Measurements from ENCODE around the gene ZNRF3. TPM values are rescaled to one million over a fixed set of nuclear protein-coding genes. Genes with fewer than 3 reads are reported as not detected.

The ZNRF3 gene
- polyA plus RNA-seq, 1 experiment = 1.1 TPM

- TF ChIP-seq CTCF (IDR thresholded peaks at IDR 0.05; ENCODE audit: insufficient read depth, low read depth, low read length) = no peak
- no peak for DNase-seq (ENCODE audit: low read depth)
- no peaks in the 10 kb centered on the region for H3K27me3 ChIP-seq (ENCODE audit: control insufficient read depth, insufficient read depth, low read length)
- H3K36me3 ChIP-seq (ENCODE audit: control insufficient read depth, insufficient read depth, low read length) = peaks cover 1% of the 10 kb centered on the region; the same call in 1 of the 2 replicates
- CTCF ChIA-PET = no interaction called here
- POLR2A ChIA-PET = no interaction called here
- H3K4me3 ChIP-seq (ENCODE audit: low read depth, low read length) = no peak overlapping the region
Measured at GRCh38 chr22:28994522-28994921, 111.2 kb downstream of the ZNRF3 start.

- no peak for TF ChIP-seq CTCF (IDR thresholded peaks at IDR 0.05; ENCODE audit: insufficient read depth, low read depth, low read length)
- no peaks in the 10 kb centered on the region for H3K27me3 ChIP-seq (ENCODE audit: control insufficient read depth, insufficient read depth, low read length)
- POLR2A ChIA-PET = no interaction called here
- no peak for DNase-seq (ENCODE audit: low read depth)
- H3K4me3 ChIP-seq (ENCODE audit: low read depth, low read length) = no peak overlapping the region
- CTCF ChIA-PET = no interaction called here
- peaks cover 1% of the 10 kb centered on the region; the same call in 1 of the 2 replicates for H3K36me3 ChIP-seq (ENCODE audit: control insufficient read depth, insufficient read depth, low read length)
Measured at GRCh38 chr22:28995551-28995950, 112.2 kb downstream of the ZNRF3 start.

DNA sequence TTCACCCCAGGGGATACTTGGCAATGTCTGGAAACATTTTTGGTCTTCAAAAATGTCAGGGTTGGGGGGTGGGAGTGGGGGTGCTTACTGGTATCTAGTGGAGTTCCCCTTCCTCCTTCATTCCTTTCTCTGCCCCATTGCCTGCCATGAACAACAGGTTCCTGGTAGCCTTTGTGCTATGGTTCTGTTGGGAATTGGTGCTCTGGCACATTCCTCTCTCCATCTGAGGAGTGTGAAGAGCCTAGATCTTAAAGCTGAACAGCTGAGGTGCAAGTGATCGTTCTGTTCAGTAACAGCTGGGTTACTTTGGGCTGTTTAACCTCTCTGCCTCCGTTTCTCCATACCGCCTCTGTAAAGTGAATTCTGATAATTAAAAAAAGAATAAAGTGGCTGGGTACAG is 114.0 kb downstream of the ZNRF3 start:
- no peak for DNase-seq (ENCODE audit: low read depth)
- CTCF ChIA-PET = no interaction called here
- no peaks in the 10 kb centered on the region for H3K27me3 ChIP-seq (ENCODE audit: control insufficient read depth, insufficient read depth, low read length)
- POLR2A ChIA-PET = no interaction called here
- no peak overlapping the region for H3K4me3 ChIP-seq (ENCODE audit: low read depth, low read length)
- peaks cover 1% of the 10 kb centered on the region; the same call in 1 of the 2 replicates for H3K36me3 ChIP-seq (ENCODE audit: control insufficient read depth, insufficient read depth, low read length)
- TF ChIP-seq CTCF (IDR thresholded peaks at IDR 0.05; ENCODE audit: insufficient read depth, low read depth, low read length) = no peak

- CTCF ChIA-PET = no interaction called here
- no peak for TF ChIP-seq CTCF (IDR thresholded peaks at IDR 0.05; ENCODE audit: insufficient read depth, low read depth, low read length)
- POLR2A ChIA-PET = no interaction called here
Measured at GRCh38 chr22:28998681-28999080, 115.3 kb downstream of the ZNRF3 start.

GRCh38 chr22:28999510-28999909 is 116.1 kb downstream of the ZNRF3 start:
- no peaks in the 10 kb centered on the region for H3K27me3 ChIP-seq (ENCODE audit: control insufficient read depth, insufficient read depth, low read length)
- ChIA-PET CTCF (no interaction called here), POLR2A (no interaction called here)
- H3K4me3 ChIP-seq (ENCODE audit: low read depth, low read length) = no peak overlapping the region
- DNase-seq (ENCODE audit: low read depth) = no peak
- TF ChIP-seq CTCF (IDR thresholded peaks at IDR 0.05; ENCODE audit: insufficient read depth, low read depth, low read length) = no peak
- no peaks in the 10 kb centered on the region for H3K36me3 ChIP-seq (ENCODE audit: control insufficient read depth, insufficient read depth, low read length)

More at GRCh38 chr22:28998681-28999080, 115.3 kb downstream of the ZNRF3 start:
- no peak for DNase-seq (ENCODE audit: low read depth)
- Histone ChIP-seq H3K27me3 (ENCODE audit: control insufficient read depth, insufficient read depth, low read length) (no peaks in the 10 kb centered on the region), H3K36me3 (ENCODE audit: control insufficient read depth, insufficient read depth, low read length) (peaks cover 1% of the 10 kb centered on the region; the same call in 1 of the 2 replicates), H3K4me3 (ENCODE audit: low read depth, low read length) (no peak overlapping the region)

Data from BJ (cell line).